Mucosa of gallbladder (tissue), 1 donor: ENCODE measurements around the gene CCDC110. TPM values are rescaled to one million over a fixed set of nuclear protein-coding genes. Genes with fewer than 3 reads are reported as not detected.

ENCODE experiments used
- DNase-seq: peaks from one replicate; pipeline ENCODE4 v3.0.0-alpha.2; 2020; ENCODE audit warnings: low spot score
- total RNA-seq: library from RNA; stranded (reverse); gene quantifications from one replicate; pipeline ENCODE4 v1.2.1, GENCODE V29; 2021
- donor health status: DM: no; HTN: no; CAD: no.

Gene CCDC110
- total RNA-seq, 1 donor from 2014 or later: 0.78 TPM

- no peak for DNase-seq
These were observed 590 bp upstream of the CCDC110 start for GRCh38 chr4:185472103-185472542.

- DNase-seq: peak; percentile 58
These were observed 885 bp downstream of the CCDC110 start for GRCh38 chr4:185470501-185471195.

- DNase-seq: no peak
These were observed 1.9 kb downstream of the CCDC110 start for GRCh38 chr4:185469580-185470154.

GRCh38 chr4:185468999-185469398 lies 2.5 kb downstream of the CCDC110 start:
- no peak for DNase-seq

- DNase-seq: no peak
These were observed 3.5 kb downstream of the CCDC110 start for GRCh38 chr4:185467991-185468390.

- DNase-seq: no peak
These were observed 4.4 kb downstream of the CCDC110 start for GRCh38 chr4:185467101-185467500.

GRCh38 chr4:185465707-185466106 lies 5.8 kb downstream of the CCDC110 start:
- DNase-seq: no peak

- DNase-seq: no peak
These were observed 6.6 kb downstream of the CCDC110 start for GRCh38 chr4:185464887-185465286.

- no peak for DNase-seq
These were observed 7.3 kb downstream of the CCDC110 start for GRCh38 chr4:185464183-185464582.

- DNase-seq: no peak
These were observed 8.0 kb downstream of the CCDC110 start for GRCh38 chr4:185463541-185463940.

- DNase-seq: no peak
These were observed 10.0 kb downstream of the CCDC110 start for GRCh38 chr4:185461565-185461964.

GRCh38 chr4:185457136-185457535 lies 14.4 kb downstream of the CCDC110 start:
- no peak for DNase-seq

GRCh38 chr4:185456131-185456530 lies 15.4 kb downstream of the CCDC110 start:
- DNase-seq: no peak

- no peak for DNase-seq
These were observed 26.3 kb downstream of the CCDC110 start for GRCh38 chr4:185445209-185445608.

GRCh38 chr4:185441479-185441878 lies 30.1 kb downstream of the CCDC110 start:
- no peak for DNase-seq

GRCh38 chr4:185437809-185438208 lies 33.7 kb downstream of the CCDC110 start:
- no peak for DNase-seq

- DNase-seq: no peak
These were observed 36.1 kb downstream of the CCDC110 start for GRCh38 chr4:185435466-185435865.

GRCh38 chr4:185429660-185430059 lies 41.9 kb downstream of the CCDC110 start:
- DNase-seq: no peak

GRCh38 chr4:185426960-185427688 lies 44.4 kb downstream of the CCDC110 start:
- no peak for DNase-seq

GRCh38 chr4:185425647-185426352 lies 45.7 kb downstream of the CCDC110 start, which contains the start of gene UFSP2:
Gene UFSP2, minus strand, starts transcription at chr4:185425964. Its CDS starts 96 bp downstream, at chr4:185425868.
- DNase-seq: peak; percentile 86

GRCh38 chr4:185424905-185425646 lies 46.5 kb downstream of the CCDC110 start:
- no peak for DNase-seq
